ENCODE measurements around the gene CAPZB. TPM values are rescaled to one million over a fixed set of nuclear protein-coding genes. Genes with fewer than 3 reads are reported as not detected.

The CAPZB gene
- total and polyA plus RNA-seq, 7 donors = 179 to 284 (median 224) TPM

DNA sequence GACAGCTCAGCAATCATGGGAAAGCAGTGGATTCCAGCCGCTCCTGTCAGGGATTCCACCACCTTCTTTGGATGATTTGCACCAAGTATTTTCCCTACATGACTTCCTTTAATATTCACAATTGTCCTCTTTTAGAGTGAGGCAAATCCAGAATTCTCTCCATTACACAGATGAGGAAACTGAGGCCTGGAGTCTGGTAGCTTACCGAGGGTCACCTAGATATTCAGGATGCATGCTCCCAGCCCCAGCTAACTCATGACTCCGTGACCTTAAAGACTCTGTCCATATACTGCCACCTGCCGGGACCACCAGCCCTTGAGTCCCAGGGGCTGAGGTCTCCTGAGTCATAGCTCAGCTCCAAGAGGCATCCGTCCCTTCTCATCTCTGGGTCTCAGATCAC lies 80.6 kb downstream of the CAPZB start:
- ATAC-seq (no peak), DNase-seq (no peak)
- TF ChIP-seq, protein P1, sequence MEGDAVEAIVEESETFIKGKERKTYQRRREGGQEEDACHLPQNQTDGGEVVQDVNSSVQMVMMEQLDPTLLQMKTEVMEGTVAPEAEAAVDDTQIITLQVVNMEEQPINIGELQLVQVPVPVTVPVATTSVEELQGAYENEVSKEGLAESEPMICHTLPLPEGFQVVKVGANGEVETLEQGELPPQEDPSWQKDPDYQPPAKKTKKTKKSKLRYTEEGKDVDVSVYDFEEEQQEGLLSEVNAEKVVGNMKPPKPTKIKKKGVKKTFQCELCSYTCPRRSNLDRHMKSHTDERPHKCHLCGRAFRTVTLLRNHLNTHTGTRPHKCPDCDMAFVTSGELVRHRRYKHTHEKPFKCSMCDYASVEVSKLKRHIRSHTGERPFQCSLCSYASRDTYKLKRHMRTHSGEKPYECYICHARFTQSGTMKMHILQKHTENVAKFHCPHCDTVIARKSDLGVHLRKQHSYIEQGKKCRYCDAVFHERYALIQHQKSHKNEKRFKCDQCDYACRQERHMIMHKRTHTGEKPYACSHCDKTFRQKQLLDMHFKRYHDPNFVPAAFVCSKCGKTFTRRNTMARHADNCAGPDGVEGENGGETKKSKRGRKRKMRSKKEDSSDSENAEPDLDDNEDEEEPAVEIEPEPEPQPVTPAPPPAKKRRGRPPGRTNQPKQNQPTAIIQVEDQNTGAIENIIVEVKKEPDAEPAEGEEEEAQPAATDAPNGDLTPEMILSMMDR (IDR thresholded peaks at IDR 0.05) = no peak
- no peak overlapping the region for H3K27ac ChIP-seq
- intact Hi-C loops (cut with DNase I) = no loop called here
- no peaks in the 10 kb centered on the region for H3K36me3 ChIP-seq (ENCODE audit: insufficient read depth in 1 of 2, low read depth in 1 of 2)
- H3K4me3 ChIP-seq = no peak overlapping the region
- peaks cover 50% of the 10 kb centered on the region for H3K4me1 ChIP-seq
- 85 to 89% (median 89%) methylated on average over 5 of the region's 5 CpGs for WGBS, 3 donors
- H3K9me3 ChIP-seq = no peaks in the 10 kb centered on the region
- H3K27me3 ChIP-seq (ENCODE audit: insufficient read depth in 3 of 3, low read length in 2 of 3) = no peaks in the 10 kb centered on the region

DNA sequence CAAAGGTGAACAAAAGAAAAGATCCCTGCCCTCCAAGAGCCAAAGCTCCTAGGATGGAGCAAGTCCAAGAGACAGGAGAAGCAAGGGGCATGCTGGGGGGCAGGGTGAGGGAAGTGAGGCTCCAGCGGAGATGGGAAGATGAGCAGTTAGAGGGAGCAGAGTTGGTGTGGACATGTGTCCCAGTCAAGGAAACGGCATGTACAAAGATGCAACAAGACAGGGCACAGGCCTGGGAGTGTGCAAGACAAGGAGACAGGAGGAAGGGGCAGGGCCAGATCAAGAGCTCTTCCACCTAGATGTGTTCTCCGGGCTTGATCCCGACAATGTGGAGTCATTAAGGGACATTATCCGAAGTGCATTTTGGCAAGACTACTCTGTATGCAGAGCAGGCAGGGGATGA lies 82.1 kb downstream of the CAPZB start:
- no peaks in the 10 kb centered on the region for H3K27me3 ChIP-seq (ENCODE audit: insufficient read depth in 3 of 3, low read length in 2 of 3)
- ATAC-seq = no peak
- TF ChIP-seq, protein P1 (IDR thresholded peaks at IDR 0.05) = no peak
- H3K9me3 ChIP-seq = no peaks in the 10 kb centered on the region
- H3K4me1 ChIP-seq = peaks cover 55% of the 10 kb centered on the region
- H3K27ac ChIP-seq = no peak overlapping the region
- 73 to 85% (median 80%) methylated on average over 5 of the region's 5 CpGs for WGBS, 3 donors
- DNase-seq = no peak
- no peaks in the 10 kb centered on the region for H3K36me3 ChIP-seq (ENCODE audit: insufficient read depth in 1 of 2, low read depth in 1 of 2)
- no peak overlapping the region for H3K4me3 ChIP-seq
- intact Hi-C loops (cut with DNase I) = no loop called here

DNA sequence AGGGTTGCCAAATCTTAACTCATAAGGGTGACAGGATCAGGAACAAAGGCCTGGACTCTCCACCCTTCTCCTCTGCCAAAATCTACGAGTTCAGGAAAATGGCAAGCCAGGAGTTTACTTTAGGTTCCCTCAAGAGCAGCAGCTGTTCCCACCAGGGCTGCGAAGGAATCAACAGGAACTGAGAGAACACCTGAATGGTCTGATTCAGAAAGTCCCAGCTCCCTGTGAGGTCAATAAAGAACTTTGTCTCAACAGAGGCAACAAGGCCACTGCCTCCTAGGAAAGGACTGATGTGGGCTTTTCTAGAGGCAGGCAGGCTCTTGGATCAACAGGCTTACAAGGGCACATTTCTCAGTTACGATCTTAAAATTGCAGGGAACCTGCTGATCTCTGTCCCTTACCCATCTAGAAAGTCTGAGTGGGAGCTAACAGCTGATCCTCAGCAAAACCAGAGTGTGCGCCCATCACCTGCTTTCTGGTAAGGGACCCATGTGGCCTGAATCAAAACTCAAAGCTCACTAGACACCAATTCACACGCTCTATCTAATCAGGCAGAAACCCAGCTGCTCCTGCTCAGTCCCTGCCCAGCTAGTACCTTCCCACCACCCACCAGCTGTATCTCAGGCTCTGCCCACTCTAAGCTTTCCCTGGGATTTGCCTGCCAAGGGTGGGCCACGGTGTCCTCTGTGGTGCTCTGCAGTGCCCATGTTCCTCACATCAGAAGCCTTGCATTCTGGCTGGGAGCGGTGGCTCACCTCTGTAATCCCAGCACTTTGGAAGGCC lies 83.1 kb downstream of the CAPZB start:
- H3K4me3 ChIP-seq = no peak overlapping the region
- peak overlapping the region; percentile 16 for H3K27ac ChIP-seq
- H3K4me1 ChIP-seq = peaks cover 55% of the 10 kb centered on the region
- intact Hi-C loops (cut with DNase I) = no loop called here
- TF ChIP-seq, protein P1 (IDR thresholded peaks at IDR 0.05) = no peak
- no peak for DNase-seq
- ATAC-seq = no peak
- no peaks in the 10 kb centered on the region for H3K9me3 ChIP-seq
- 71 to 78% (median 71%) methylated on average over 7 of the region's 7 CpGs for WGBS, 3 donors
- no peaks in the 10 kb centered on the region for H3K27me3 ChIP-seq (ENCODE audit: insufficient read depth in 3 of 3, low read length in 2 of 3)
- no peaks in the 10 kb centered on the region for H3K36me3 ChIP-seq (ENCODE audit: insufficient read depth in 1 of 2, low read depth in 1 of 2)

DNA sequence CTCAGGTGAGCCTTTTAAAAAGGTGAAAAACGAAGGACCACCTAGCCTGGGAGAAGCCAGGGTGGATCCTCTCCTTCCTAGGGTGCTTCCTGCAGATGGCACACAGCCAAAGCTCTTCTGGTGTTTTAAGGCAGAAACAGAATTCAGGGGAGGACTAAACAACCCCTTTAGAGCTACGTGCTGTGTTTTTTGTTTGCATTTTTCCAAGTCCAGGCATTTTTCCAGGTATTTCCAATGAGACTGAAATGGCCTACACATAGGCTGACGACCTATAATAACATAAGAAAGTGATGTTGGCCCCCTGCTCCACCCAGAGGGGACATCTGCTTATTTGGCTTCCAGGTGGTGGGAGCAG lies 83.8 kb downstream of the CAPZB start:
- WGBS, 3 donors = 76 to 82% (median 80%) methylated on average over 3 of the region's 3 CpGs
- H3K36me3 ChIP-seq (ENCODE audit: insufficient read depth in 1 of 2, low read depth in 1 of 2) = no peaks in the 10 kb centered on the region
- H3K27ac ChIP-seq = peak overlapping the region; percentile 16
- no peak for ATAC-seq
- H3K4me3 ChIP-seq = no peak overlapping the region
- H3K4me1 ChIP-seq = peaks cover 55% of the 10 kb centered on the region
- TF ChIP-seq, protein P1 (IDR thresholded peaks at IDR 0.05) = no peak
- no peaks in the 10 kb centered on the region for H3K9me3 ChIP-seq
- intact Hi-C loops (cut with DNase I) = no loop called here
- H3K27me3 ChIP-seq (ENCODE audit: insufficient read depth in 3 of 3, low read length in 2 of 3) = no peaks in the 10 kb centered on the region
- no peak for DNase-seq
